Neutrophil (primary cell): ENCODE results near the gene TJP3.

Source experiments
- H3K27ac ChIP-seq: fragments of 200-600 bp; sonication (generic); 2 replicates; pipeline ENCODE4 v1.5.1; 2016; ENCODE audit warnings: mild to moderate bottlenecking, moderate library complexity
- H3K27me3 ChIP-seq: fragments of 200-600 bp; sonication (generic); 2 replicates; pipeline ENCODE4 v1.6.0; 2016; ENCODE audit warnings: mild to moderate bottlenecking
- H3K36me3 ChIP-seq: fragments of 200-600 bp; sonication (generic); 2 replicates; pipeline ENCODE4 v1.5.1; 2017
- H3K4me1 ChIP-seq, 2 experiments: fragments of 200-600 bp in 1 of 2; sonication (generic) in 1 of 2; 1 replicate in 1 of 2; 2 replicates in 1 of 2; pipeline versions ENCODE4 v1.5.1 to v1.6.1; 2013 to 2016; ENCODE audit warnings: low read depth in 1 of 2, low read length in 1 of 2, mild to moderate bottlenecking in 1 of 2, moderate library complexity in 1 of 2; ENCODE audit not compliant: control insufficient read depth in 1 of 2, insufficient read depth in 1 of 2
- H3K4me3 ChIP-seq, 2 experiments: fragments of 200-600 bp in 1 of 2; sonication (generic) in 1 of 2; 1 replicate in 1 of 2; 2 replicates in 1 of 2; pipeline ENCODE4 v1.5.1; 2013 to 2016; ENCODE audit warnings: low read depth in 1 of 2, low read length in 1 of 2, mild to moderate bottlenecking in 1 of 2, moderate library complexity in 1 of 2
- H3K9me3 ChIP-seq: fragments of 200-600 bp; sonication (generic); 2 replicates; pipeline ENCODE4 v1.5.1; 2016
- CTCF ChIP-seq: fragments of 200-600 bp; sonication (generic); IDR thresholded peaks from 2 replicates; pipeline ENCODE4 v1.5.1; 2016; ENCODE audit warnings: antibody characterized with exemption

TJP3 gene

GRCh38 chr19:3692141-3693024 is 15.8 kb upstream of the TJP3 start:
- peak; percentile 74 for TF ChIP-seq CTCF
- H3K27ac ChIP-seq: no peak overlapping the region
- peaks cover 17% of the 10 kb centered on the region for H3K27me3 ChIP-seq
- peaks cover 14% of the 10 kb centered on the region for H3K36me3 ChIP-seq
- H3K4me3 ChIP-seq: no peak overlapping the region
- H3K4me1 ChIP-seq: peaks cover 10 to 12% of the 10 kb centered on the region in 2 experiments
- no peaks in the 10 kb centered on the region for H3K9me3 ChIP-seq

- Histone ChIP-seq H3K4me3 (no peak overlapping the region), H3K9me3 (no peaks in the 10 kb centered on the region)
- TF ChIP-seq CTCF: no peak
These were observed 14.9 kb upstream of the TJP3 start for GRCh38 chr19:3693025-3693925.

GRCh38 chr19:3694361-3695123 is 13.6 kb upstream of the TJP3 start:
- peaks cover 14% of the 10 kb centered on the region for H3K36me3 ChIP-seq
- H3K4me3 ChIP-seq: no peak overlapping the region
- peaks cover 7 to 13% of the 10 kb centered on the region in 2 experiments for H3K4me1 ChIP-seq
- no peaks in the 10 kb centered on the region for H3K9me3 ChIP-seq
- no peak overlapping the region for H3K27ac ChIP-seq
- TF ChIP-seq CTCF: no peak
- no peaks in the 10 kb centered on the region for H3K27me3 ChIP-seq

More at GRCh38 chr19:3693025-3693925, 14.9 kb upstream of the TJP3 start:
- Histone ChIP-seq H3K4me1 (peaks cover 2 to 3% of the 10 kb centered on the region in 2 experiments), H3K27ac (no peak overlapping the region), H3K27me3 (peaks cover 8% of the 10 kb centered on the region), H3K36me3 (peaks cover 14% of the 10 kb centered on the region)

GRCh38 chr19:3695124-3695733 is 13.0 kb upstream of the TJP3 start:
- Histone ChIP-seq H3K36me3 (peaks cover 14% of the 10 kb centered on the region), H3K27me3 (no peaks in the 10 kb centered on the region), H3K4me3 (no peak overlapping the region), H3K4me1 (peaks cover 11 to 15% of the 10 kb centered on the region in 2 experiments), H3K27ac (no peak overlapping the region), H3K9me3 (no peaks in the 10 kb centered on the region)
- no peak for TF ChIP-seq CTCF
